HT-29 (cell line): ENCODE measurements around the gene KIAA0319L. TPM values are rescaled to one million over a fixed set of nuclear protein-coding genes. Genes with fewer than 3 reads are reported as not detected.

Experiments used
- DNase-seq: peaks from one replicate; pipeline ENCODE4 v3.0.0-alpha.2; 2015; ENCODE audit warnings: low spot score
- total RNA-seq: library from RNA; depleted of rRNA; stranded (reverse); fragments of >200 nt; shearing (Covaris generic); gene quantifications from 2 replicates; pipeline ENCODE4 v1.2.3, GENCODE V29; 2014

Gene KIAA0319L
- total RNA-seq, 1 experiment from 2014 or later, result 34.1 TPM

- no peak for DNase-seq
These were observed 19.4 kb downstream of the KIAA0319L start for GRCh38 chr1:35537806-35538205.

GRCh38 chr1:35536556-35537162 lies 20.5 kb downstream of the KIAA0319L start:
- DNase-seq, result no peak

- DNase-seq, result no peak
These were observed 22.0 kb downstream of the KIAA0319L start for GRCh38 chr1:35535243-35535642.

- DNase-seq, result no peak
These were observed 23.6 kb downstream of the KIAA0319L start for GRCh38 chr1:35533586-35533985.

GRCh38 chr1:35532497-35533223 lies 24.5 kb downstream of the KIAA0319L start:
- no peak for DNase-seq

GRCh38 chr1:35531368-35531767 lies 25.8 kb downstream of the KIAA0319L start:
- DNase-seq, result no peak

GRCh38 chr1:35530946-35531345 lies 26.3 kb downstream of the KIAA0319L start:
- no peak for DNase-seq

- DNase-seq, result no peak
These were observed 27.0 kb downstream of the KIAA0319L start for GRCh38 chr1:35530168-35530567.

GRCh38 chr1:35524106-35524505 lies 33.1 kb downstream of the KIAA0319L start:
- DNase-seq, result peak; percentile 64

- DNase-seq, result no peak
These were observed 37.8 kb downstream of the KIAA0319L start for GRCh38 chr1:35519432-35519831.

- no peak for DNase-seq
These were observed 39.0 kb downstream of the KIAA0319L start for GRCh38 chr1:35518183-35518582.

GRCh38 chr1:35511305-35511704 lies 45.9 kb downstream of the KIAA0319L start:
- no peak for DNase-seq

GRCh38 chr1:35509558-35509957 lies 47.6 kb downstream of the KIAA0319L start:
- no peak for DNase-seq

GRCh38 chr1:35507947-35508346 lies 49.3 kb downstream of the KIAA0319L start:
- DNase-seq, result no peak

GRCh38 chr1:35506960-35507912 lies 50.0 kb downstream of the KIAA0319L start:
- peak; percentile 9 for DNase-seq

GRCh38 chr1:35505911-35506798 lies 51.0 kb downstream of the KIAA0319L start:
- peak; percentile 89 for DNase-seq

- no peak for DNase-seq
These were observed 55.0 kb downstream of the KIAA0319L start for GRCh38 chr1:35502242-35502641.

- DNase-seq, result no peak
These were observed 56.8 kb downstream of the KIAA0319L start for GRCh38 chr1:35500439-35500838.

- no peak for DNase-seq
These were observed 57.5 kb downstream of the KIAA0319L start for GRCh38 chr1:35499652-35500176.

- DNase-seq, result no peak
These were observed 58.0 kb downstream of the KIAA0319L start for GRCh38 chr1:35499231-35499630.

- DNase-seq, result no peak
These were observed 59.6 kb downstream of the KIAA0319L start for GRCh38 chr1:35497571-35497970.
